Rectal smooth muscle tissue (tissue), 1 donor: ENCODE data around the gene USP20.
A peak's percentile ranks its signal among the peaks of the same experiment; 100 is the strongest.
"Not testable (repeated sequence)": the region's sequence is repeated elsewhere in the genome, so short reads cannot be mapped to it uniquely, and the experiment has no call there.

Experiments
- H3K27ac ChIP-seq: one replicate; pipeline ENCODE4 v1.7.0; 2013; ENCODE audit warnings: low read depth, low read length, inconsistent platforms
- H3K27me3 ChIP-seq: one replicate; pipeline ENCODE4 v1.7.0; 2013; ENCODE audit warnings: low read length; ENCODE audit not compliant: control insufficient read depth, insufficient read depth
- H3K36me3 ChIP-seq: one replicate; pipeline ENCODE4 v1.7.0; 2013; ENCODE audit warnings: low read length; ENCODE audit not compliant: control insufficient read depth, insufficient read depth
- H3K4me1 ChIP-seq: one replicate; pipeline ENCODE4 v1.7.0; 2013; ENCODE audit warnings: low read length; ENCODE audit not compliant: control insufficient read depth, insufficient read depth
- H3K4me3 ChIP-seq: one replicate; pipeline ENCODE4 v1.7.0; 2013; ENCODE audit warnings: low read length
- H3K9ac ChIP-seq: one replicate; pipeline ENCODE4 v1.7.0; 2013; ENCODE audit warnings: low read length

The USP20 gene

GRCh38 chr9:129885670-129886106, 50.4 kb downstream of the USP20 start:
- Histone ChIP-seq H3K4me1 (peaks cover 40% of the 10 kb centered on the region), H3K27ac (peak overlapping the region; percentile 77)

DNA sequence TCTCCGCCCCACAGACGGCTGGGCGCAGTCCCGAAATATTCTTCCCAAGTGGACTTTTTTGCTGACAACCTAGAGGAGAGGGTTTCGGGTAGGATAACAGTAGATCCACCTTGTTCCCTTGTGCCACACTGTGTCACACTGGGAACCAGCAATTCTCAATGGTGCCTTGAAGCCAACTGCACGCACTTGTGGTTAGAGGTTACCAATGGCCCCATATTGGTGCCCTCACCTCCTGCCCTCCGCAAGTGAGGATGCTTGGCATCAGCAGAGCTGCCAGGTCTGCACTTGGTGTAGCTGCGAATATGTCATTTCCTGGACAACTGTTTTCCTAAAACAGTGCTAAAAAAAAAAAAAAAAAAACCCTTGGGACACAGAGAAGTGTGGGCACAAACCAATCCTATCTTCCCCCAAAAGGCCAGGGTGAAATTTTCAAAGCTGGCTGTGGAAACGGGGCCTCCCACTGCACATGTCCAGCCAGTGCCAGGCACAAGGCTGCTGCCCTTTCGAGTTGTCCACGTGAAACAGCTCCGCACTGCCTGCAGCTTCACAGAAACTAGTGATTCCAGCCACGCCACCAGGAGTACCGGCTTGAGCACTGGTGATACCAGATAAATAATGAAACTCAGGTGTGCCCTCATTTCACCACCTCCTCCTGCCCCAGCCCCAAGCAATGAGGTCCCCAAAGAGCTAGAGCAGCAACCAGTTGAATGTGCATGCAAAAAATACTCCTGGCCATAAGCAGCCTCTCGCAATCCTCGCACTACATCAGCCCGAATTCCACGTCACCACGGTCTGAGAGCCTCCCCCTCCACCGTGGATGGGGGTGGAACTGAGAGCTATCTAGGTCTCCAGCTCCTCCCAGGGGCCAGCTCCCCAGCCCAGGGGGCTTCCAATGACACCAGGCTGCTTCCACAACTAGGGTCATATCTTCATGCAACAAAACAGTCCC, 51.2 kb downstream of the USP20 start:
- Histone ChIP-seq H3K4me3 (peak overlapping the region; percentile 70), H3K4me1 (peaks cover 38% of the 10 kb centered on the region), H3K27ac (peak overlapping the region; percentile 77), H3K9ac (no peak overlapping the region), H3K36me3 (peaks cover 13% of the 10 kb centered on the region), H3K27me3 (no peaks in the 10 kb centered on the region)

More at GRCh38 chr9:129885670-129886106, 50.4 kb downstream of the USP20 start:
- Histone ChIP-seq H3K27me3 (no peaks in the 10 kb centered on the region), H3K36me3 (peaks cover 19% of the 10 kb centered on the region), H3K9ac (peak overlapping the region; percentile 81), H3K4me3 (peak overlapping the region; percentile 70)

- peak overlapping the region; percentile 21 for H3K9ac ChIP-seq
- H3K36me3 ChIP-seq: peaks cover 13% of the 10 kb centered on the region
- peaks cover 49% of the 10 kb centered on the region for H3K4me1 ChIP-seq
- peak overlapping the region; percentile 38 for H3K4me3 ChIP-seq
- no peaks in the 10 kb centered on the region for H3K27me3 ChIP-seq
- peak overlapping the region; percentile 77 for H3K27ac ChIP-seq
Observed at GRCh38 chr9:129887334-129888292, 52.4 kb downstream of the USP20 start.

- Histone ChIP-seq H3K4me1 (peaks cover 52% of the 10 kb centered on the region), H3K27me3 (no peaks in the 10 kb centered on the region), H3K27ac (peak overlapping the region; percentile 77), H3K9ac (peak overlapping the region; percentile 21), H3K36me3 (peaks cover 13% of the 10 kb centered on the region), H3K4me3 (peak overlapping the region; percentile 38)
Observed at GRCh38 chr9:129888293-129889121, 53.2 kb downstream of the USP20 start.

DNA sequence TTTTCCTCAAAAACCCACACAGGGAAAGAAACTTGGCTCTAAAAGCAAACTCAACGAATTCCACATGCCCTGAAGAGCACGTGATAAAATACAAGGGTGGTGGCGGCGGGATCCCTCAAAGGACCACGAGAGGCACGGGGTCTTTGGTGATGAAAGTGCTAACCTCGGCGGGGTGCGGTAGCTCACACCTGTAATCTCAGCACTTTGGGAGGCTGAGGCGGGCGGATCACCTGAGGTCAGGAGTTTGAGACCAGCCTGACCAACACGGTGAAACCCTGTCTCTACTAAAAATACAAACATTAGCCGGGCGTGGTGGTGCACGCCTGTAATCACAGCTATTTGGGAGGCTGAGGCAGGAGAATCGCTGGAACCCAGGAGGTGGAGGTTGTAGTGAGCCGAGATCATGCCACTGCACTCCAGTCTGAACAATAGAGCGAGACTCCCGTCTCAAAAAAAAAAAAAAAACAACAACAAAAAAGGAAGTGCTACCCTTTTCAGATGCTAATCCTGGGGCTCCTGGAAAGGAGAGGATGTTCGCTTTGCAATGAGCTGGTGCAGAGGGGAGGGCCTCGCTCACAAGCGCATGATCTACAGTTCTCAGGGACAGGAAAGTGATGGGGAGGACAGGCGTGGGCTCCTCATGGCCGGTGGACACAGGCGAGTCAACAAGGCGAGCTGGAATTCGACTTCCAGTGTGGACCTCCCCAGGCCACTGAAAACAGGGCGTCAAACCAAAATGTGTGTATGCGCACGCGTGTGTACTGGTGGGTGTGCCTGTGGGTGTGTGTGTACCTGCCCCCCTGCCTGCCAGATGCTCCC, 54.1 kb downstream of the USP20 start:
- Histone ChIP-seq H3K4me1 (peaks cover 46% of the 10 kb centered on the region), H3K27ac (peak overlapping the region; percentile 45), H3K36me3 (peaks cover 13% of the 10 kb centered on the region), H3K9ac (no peak overlapping the region), H3K27me3 (no peaks in the 10 kb centered on the region), H3K4me3 (no peak overlapping the region)

- no peaks in the 10 kb centered on the region for H3K27me3 ChIP-seq
- H3K36me3 ChIP-seq: peaks cover 15% of the 10 kb centered on the region
- no peak overlapping the region for H3K9ac ChIP-seq
- H3K27ac ChIP-seq: peak overlapping the region; percentile 45
- peaks cover 38% of the 10 kb centered on the region for H3K4me1 ChIP-seq
- no peak overlapping the region for H3K4me3 ChIP-seq
Observed at GRCh38 chr9:129889941-129890717, 54.9 kb downstream of the USP20 start.

DNA sequence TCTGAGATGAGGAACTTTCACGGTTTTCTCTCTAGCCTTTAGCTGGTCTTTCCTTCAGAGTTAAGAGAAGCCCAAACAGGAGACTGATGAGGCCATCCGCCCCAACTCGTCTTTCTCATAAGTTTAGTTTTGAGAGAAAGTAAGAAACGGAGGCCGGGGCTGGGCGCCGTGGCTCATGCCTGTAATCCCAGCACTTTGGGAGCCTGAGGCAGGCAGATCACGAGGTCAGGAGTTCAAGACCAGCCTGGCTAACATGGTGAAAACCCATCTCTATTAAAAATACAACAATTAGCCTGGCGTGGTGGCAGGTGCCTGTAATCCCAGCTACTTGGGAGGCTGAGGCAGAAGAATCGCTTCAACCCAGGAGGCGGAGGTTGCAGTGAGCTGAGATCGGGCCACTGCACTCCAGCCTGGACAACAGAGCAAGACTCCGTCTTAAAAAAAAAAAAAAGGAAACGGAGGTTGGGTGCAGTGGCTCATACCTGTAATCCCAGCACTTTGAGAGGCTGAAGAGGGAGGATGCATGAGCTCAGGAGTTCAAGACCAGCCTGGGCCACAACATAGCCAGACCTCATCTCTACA, 55.6 kb downstream of the USP20 start:
- H3K9ac ChIP-seq, H3K27me3 ChIP-seq, H3K4me3 ChIP-seq: not testable (repeated sequence)
- peak overlapping the region; percentile 63 for H3K27ac ChIP-seq
- peaks cover 35% of the 10 kb centered on the region for H3K4me1 ChIP-seq
- peaks cover 16% of the 10 kb centered on the region for H3K36me3 ChIP-seq

DNA sequence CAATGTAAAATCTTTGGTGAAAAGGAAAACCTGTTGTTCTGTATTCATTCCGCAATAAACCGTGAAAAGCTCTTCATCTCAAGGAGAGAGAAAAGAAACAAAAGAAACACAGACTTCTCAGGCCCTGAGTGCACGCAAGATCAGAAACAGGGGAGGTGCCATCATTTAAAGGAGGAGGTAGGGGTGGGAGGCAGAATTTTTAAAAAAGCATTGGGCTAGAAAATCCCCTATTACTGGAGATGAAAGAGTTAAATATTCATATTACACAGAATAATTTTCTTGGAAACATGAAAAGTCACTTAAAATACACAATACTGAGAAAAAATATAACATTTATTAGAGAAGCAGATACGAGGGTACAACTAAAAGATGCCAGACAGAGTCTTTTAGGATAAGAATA, 56.3 kb downstream of the USP20 start:
- Histone ChIP-seq H3K27me3 (no peaks in the 10 kb centered on the region), H3K36me3 (peaks cover 19% of the 10 kb centered on the region), H3K9ac (no peak overlapping the region), H3K4me1 (peaks cover 30% of the 10 kb centered on the region), H3K4me3 (no peak overlapping the region), H3K27ac (peak overlapping the region; percentile 63)

DNA sequence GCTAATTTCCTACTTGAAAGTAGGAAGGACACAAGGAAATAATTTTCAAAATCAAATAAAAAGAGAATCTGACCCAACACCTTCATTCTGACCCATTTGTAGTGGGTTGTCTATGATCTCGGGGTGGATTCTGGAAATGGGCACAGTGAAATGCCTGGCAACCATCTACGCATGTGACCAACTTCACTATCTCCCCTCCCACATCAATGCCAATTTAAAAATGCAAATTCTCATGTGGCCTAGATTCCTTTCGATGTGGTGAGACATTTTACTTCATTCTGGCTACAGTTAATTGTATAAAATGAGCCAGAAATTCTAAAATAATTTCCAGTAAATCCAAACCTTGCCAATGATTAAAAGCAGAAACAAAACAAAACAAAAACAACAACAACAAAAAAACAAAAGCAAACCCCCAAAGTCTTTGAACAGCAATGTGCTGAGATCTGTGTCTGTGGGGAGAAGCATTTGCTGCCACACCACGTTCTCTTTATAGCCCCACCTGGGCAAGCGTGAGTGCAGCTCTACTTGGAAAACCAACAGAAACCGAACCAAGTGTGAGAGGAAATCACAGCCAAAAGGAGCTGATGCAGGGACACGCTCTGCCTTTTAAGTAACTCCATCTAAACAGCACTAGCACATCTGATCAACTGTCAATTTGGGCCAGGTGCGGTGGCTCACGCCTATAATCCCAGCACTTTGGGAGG, 59.0 kb downstream of the USP20 start:
- Histone ChIP-seq H3K4me3 (no peak overlapping the region), H3K9ac (no peak overlapping the region), H3K36me3 (peaks cover 20% of the 10 kb centered on the region), H3K4me1 (peaks cover 18% of the 10 kb centered on the region), H3K27ac (no peak overlapping the region), H3K27me3 (no peaks in the 10 kb centered on the region)
